HG03280 (cell line): ENCODE data around the gene PC.

Experiments
- ATAC-seq: cut with Tn5 transposase; IDR thresholded peaks from one replicate; pipeline ENCODE4 v1.9.1; 2021; ENCODE audit warnings: mild to moderate bottlenecking, moderate library complexity; ENCODE audit not compliant: unreplicated experiment

The PC gene

GRCh38 chr11:66868726-66869566 lies 89.2 kb downstream of the PC start:
- ATAC-seq: peak; percentile 85

- no peak for ATAC-seq
Measured at GRCh38 chr11:66868082-66868725, 90.0 kb downstream of the PC start.

- ATAC-seq: no peak
Measured at GRCh38 chr11:66867425-66868040, 90.7 kb downstream of the PC start.

GRCh38 chr11:66866511-66866986 lies 91.6 kb downstream of the PC start:
- no peak for ATAC-seq

- no peak for ATAC-seq
Measured at GRCh38 chr11:66866007-66866406, 92.2 kb downstream of the PC start.

- ATAC-seq: no peak
Measured at GRCh38 chr11:66864924-66865697, 93.1 kb downstream of the PC start.

GRCh38 chr11:66864172-66864901 lies 93.8 kb downstream of the PC start:
- no peak for ATAC-seq

- no peak for ATAC-seq
Measured at GRCh38 chr11:66863428-66864125, 94.6 kb downstream of the PC start.

GRCh38 chr11:66862559-66863037 lies 95.6 kb downstream of the PC start:
- ATAC-seq: no peak

GRCh38 chr11:66861774-66862558 lies 96.2 kb downstream of the PC start:
- no peak for ATAC-seq

- ATAC-seq: no peak
Measured at GRCh38 chr11:66861038-66861773, 97.0 kb downstream of the PC start.

- no peak for ATAC-seq
Measured at GRCh38 chr11:66860449-66860831, 97.7 kb downstream of the PC start.

- no peak for ATAC-seq
Measured at GRCh38 chr11:66859686-66860448, 98.3 kb downstream of the PC start.

- ATAC-seq: no peak
Measured at GRCh38 chr11:66858939-66859685, 99.1 kb downstream of the PC start.

GRCh38 chr11:66858186-66858938 lies 99.8 kb downstream of the PC start:
- no peak for ATAC-seq

GRCh38 chr11:66857927-66858185 lies 100.3 kb downstream of the PC start:
- ATAC-seq: no peak
